ENCODE data around the gene OGN.

The OGN gene

DNA sequence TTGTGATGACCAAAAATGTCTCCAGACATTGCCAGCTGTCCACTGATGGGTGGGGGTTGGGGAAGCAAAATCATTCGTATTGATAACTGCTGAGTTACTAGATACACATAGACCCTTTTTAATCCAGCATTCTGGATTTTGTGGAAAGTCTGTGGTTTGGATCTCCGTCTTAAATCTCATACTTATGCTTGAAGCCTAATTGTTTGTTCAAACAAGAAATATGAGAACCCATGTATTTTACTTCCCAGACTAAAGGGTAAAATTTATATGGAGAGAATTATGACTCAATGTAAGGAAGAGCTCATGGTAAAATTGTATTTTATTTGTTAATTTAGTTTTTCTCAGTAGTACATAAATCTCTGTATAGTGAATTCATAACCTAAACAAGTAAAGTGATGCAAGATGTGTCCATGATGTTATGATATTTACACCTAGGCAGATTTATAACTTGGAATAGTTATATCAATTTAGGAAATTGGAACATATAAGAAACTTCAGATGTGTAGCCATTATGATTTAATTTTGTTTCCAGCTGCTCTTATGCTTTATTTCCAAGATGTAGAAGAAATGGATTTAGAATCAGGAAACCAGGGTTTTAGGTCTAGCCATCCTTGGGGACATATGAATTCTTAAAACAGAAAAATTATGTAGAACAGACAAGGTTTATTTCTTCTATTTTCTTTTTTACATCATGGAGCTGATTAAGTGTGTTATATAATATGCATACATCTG is 4.5 kb upstream of the OGN start:
- peaks cover 21% of the 10 kb centered on the region for H3K4me1 ChIP-seq (ENCODE audit: low read length)
- no peaks in the 10 kb centered on the region for H4K20me1 ChIP-seq (ENCODE audit: insufficient read depth, low read length)
- TF ChIP-seq EZH2phosphoT487 (IDR thresholded peaks at IDR 0.05; ENCODE audit: low read length) (no peak), EZH2 (optimal IDR thresholded peaks at IDR 0.05; ENCODE audit: low read depth, low read length) (no peak)
- TF ChIP-seq, protein P1, sequence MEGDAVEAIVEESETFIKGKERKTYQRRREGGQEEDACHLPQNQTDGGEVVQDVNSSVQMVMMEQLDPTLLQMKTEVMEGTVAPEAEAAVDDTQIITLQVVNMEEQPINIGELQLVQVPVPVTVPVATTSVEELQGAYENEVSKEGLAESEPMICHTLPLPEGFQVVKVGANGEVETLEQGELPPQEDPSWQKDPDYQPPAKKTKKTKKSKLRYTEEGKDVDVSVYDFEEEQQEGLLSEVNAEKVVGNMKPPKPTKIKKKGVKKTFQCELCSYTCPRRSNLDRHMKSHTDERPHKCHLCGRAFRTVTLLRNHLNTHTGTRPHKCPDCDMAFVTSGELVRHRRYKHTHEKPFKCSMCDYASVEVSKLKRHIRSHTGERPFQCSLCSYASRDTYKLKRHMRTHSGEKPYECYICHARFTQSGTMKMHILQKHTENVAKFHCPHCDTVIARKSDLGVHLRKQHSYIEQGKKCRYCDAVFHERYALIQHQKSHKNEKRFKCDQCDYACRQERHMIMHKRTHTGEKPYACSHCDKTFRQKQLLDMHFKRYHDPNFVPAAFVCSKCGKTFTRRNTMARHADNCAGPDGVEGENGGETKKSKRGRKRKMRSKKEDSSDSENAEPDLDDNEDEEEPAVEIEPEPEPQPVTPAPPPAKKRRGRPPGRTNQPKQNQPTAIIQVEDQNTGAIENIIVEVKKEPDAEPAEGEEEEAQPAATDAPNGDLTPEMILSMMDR (IDR thresholded peaks at IDR 0.05; ENCODE audit: low read length) = no peak

DNA sequence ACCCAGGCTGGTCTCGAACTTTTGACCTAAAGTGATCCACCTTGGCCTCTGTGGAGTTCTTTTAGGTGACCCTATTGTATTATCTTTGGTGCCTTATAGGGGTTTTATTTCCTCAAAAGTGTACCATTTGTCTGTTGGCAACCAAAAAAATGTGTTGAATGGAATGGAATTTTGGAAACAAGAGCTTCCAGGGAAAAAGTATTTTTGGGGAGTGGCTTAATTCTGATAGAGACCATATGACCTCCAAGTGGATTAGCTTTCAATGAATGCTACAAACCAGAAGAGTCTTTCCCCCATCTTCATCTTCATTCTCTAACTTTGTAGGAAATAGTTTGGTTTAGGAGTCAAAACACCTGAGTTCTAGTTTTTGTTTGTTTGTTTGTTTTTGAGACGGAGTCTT is 3.4 kb upstream of the OGN start:
- DNase-seq = no peak
- no peak overlapping the region for H3K4me3 ChIP-seq (ENCODE audit: low read length)
- H3K27me3 ChIP-seq (replicated peaks; ENCODE audit: insufficient read depth, low read length) = no peaks in the 10 kb centered on the region
- H3K79me2 ChIP-seq (ENCODE audit: low read length) = peaks cover 10% of the 10 kb centered on the region; the same call in 1 of the 2 replicates
- TF ChIP-seq EZH2 (optimal IDR thresholded peaks at IDR 0.05; ENCODE audit: low read depth, low read length) = no peak
- TF ChIP-seq, protein P1 (IDR thresholded peaks at IDR 0.05; ENCODE audit: low read length) = no peak
- no peaks in the 10 kb centered on the region for H4K20me1 ChIP-seq (ENCODE audit: insufficient read depth, low read length)
- no peaks in the 10 kb centered on the region for H3K36me3 ChIP-seq (replicated peaks; ENCODE audit: insufficient read depth, low read length)
- H3K9me3 ChIP-seq (replicated peaks; ENCODE audit: insufficient read depth, low read length) = no peaks in the 10 kb centered on the region
- no peak overlapping the region for H3K27ac ChIP-seq (ENCODE audit: low read length)
- no peaks in the 10 kb centered on the region for H3K9me2 ChIP-seq (replicated peaks; ENCODE audit: insufficient read depth, low read length)
- no peak overlapping the region for H2AFZ ChIP-seq (ENCODE audit: low read length)
- H3K4me1 ChIP-seq (ENCODE audit: low read length) = peaks cover 21% of the 10 kb centered on the region
- peaks cover 11% of the 10 kb centered on the region for H3F3A ChIP-seq (ENCODE audit: insufficient read depth, low read length)
- no peak overlapping the region for H3K9ac ChIP-seq (ENCODE audit: low read length)
- H3K4me2 ChIP-seq (ENCODE audit: low read depth, low read length) = no peak overlapping the region

More for the DNA sequence above, 4.5 kb upstream of the OGN start:
- Histone ChIP-seq H3K79me2 (ENCODE audit: low read length) (peaks cover 10% of the 10 kb centered on the region; the same call in 1 of the 2 replicates), H3K4me2 (ENCODE audit: low read depth, low read length) (no peak overlapping the region), H3K9ac (ENCODE audit: low read length) (no peak overlapping the region), H3K36me3 (replicated peaks; ENCODE audit: insufficient read depth, low read length) (no peaks in the 10 kb centered on the region), H3K9me2 (replicated peaks; ENCODE audit: insufficient read depth, low read length) (no peaks in the 10 kb centered on the region), H3K9me3 (replicated peaks; ENCODE audit: insufficient read depth, low read length) (no peaks in the 10 kb centered on the region), H3K27ac (ENCODE audit: low read length) (no peak overlapping the region), H3K27me3 (replicated peaks; ENCODE audit: insufficient read depth, low read length) (no peaks in the 10 kb centered on the region), H2AFZ (ENCODE audit: low read length) (no peak overlapping the region), H3K4me3 (ENCODE audit: low read length) (no peak overlapping the region), H3F3A (ENCODE audit: insufficient read depth, low read length) (peaks cover 11% of the 10 kb centered on the region)
- DNase-seq = no peak

DNA sequence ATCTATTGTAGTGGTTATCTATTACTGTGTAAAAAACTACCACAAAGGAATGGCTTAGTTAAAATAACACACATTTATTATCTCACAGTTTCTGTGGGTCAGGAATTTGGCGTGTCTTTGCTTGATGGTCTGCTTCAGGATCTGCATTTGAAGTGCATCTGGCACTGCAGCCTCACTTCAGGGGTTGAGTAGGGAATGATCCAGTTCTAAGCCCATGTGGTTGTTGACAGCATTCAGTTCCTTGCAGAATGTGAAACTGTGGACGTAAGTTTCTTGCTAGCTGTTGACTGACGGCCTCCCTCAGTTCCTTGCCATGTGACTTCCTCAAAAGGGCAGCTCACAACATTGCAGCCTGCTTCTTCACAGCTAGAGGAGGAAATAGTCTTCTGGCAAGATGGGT is 2.1 kb upstream of the OGN start:
- peaks cover 8% of the 10 kb centered on the region; the same call in 1 of the 2 replicates for H3K79me2 ChIP-seq (ENCODE audit: low read length)
- H3K4me2 ChIP-seq (ENCODE audit: low read depth, low read length) = peak overlapping the region; percentile 75
- H2AFZ ChIP-seq (ENCODE audit: low read length) = peak overlapping the region; percentile 37
- peaks cover 11% of the 10 kb centered on the region for H3F3A ChIP-seq (ENCODE audit: insufficient read depth, low read length)
- H4K20me1 ChIP-seq (ENCODE audit: insufficient read depth, low read length) = no peaks in the 10 kb centered on the region
- TF ChIP-seq EZH2phosphoT487 (IDR thresholded peaks at IDR 0.05; ENCODE audit: low read length) (no peak), EZH2 (optimal IDR thresholded peaks at IDR 0.05; ENCODE audit: low read depth, low read length) (no peak)
- TF ChIP-seq, protein P1 (IDR thresholded peaks at IDR 0.05; ENCODE audit: low read length) = no peak
- H3K27me3 ChIP-seq (replicated peaks; ENCODE audit: insufficient read depth, low read length) = no peaks in the 10 kb centered on the region
- no peaks in the 10 kb centered on the region for H3K9me3 ChIP-seq (replicated peaks; ENCODE audit: insufficient read depth, low read length)
- H3K27ac ChIP-seq (ENCODE audit: low read length) = peak overlapping the region; percentile 51; the same call in 1 of the 2 replicates
- DNase-seq = peak; percentile 74
- H3K4me1 ChIP-seq (ENCODE audit: low read length) = peaks cover 18% of the 10 kb centered on the region
- peak overlapping the region; percentile 15; the same call in 1 of the 2 replicates for H3K9ac ChIP-seq (ENCODE audit: low read length)
- H3K4me3 ChIP-seq (ENCODE audit: low read length) = peak overlapping the region; percentile 43
- H3K36me3 ChIP-seq (replicated peaks; ENCODE audit: insufficient read depth, low read length) = no peaks in the 10 kb centered on the region
- no peaks in the 10 kb centered on the region for H3K9me2 ChIP-seq (replicated peaks; ENCODE audit: insufficient read depth, low read length)

Data from MM.1S (cell line).